ENCODE measurements around the gene PRRT3.

DNA sequence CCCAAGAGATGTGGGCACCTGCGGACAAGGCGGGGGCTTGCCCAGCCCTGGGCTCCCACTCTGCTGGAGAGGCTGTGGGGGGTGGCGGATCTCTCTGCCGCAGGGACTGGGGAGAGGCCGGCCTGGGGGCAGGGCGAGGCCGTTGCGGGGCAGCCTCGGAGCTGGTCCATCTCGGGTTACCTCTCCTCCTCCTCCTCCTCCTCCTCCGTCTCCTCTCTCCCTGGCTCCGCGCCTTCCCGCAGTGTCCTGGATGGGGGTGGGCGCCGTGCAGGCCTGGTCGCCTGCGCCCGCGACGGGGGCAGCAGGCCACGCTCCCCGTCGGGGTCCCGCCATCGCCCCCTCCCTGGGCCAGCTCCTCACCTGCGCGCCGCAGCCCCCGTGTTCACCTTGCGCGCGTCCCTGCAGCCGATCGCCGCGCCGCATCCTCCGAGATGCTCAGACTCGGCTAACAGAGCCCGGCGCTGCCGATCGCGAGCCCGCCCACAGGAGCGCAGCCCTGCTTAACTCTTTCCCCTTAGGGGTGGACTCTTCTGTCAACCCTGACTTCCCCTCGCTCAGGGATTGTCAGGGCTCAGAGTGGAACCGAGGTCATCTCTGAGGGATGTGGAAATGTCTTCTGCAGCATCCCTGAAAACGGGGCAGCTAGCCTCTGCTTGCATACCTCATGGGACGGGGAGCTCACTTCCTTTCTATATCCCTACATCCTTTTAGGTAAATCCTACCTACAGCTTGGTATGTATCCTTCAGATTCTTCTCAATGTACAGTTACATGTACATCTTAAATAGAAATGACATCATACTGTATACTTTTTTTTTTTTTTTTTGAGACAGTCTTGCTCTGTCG, at the start of gene PRRT3:
- TF ChIP-seq ARNT (IDR thresholded peaks at IDR 0.05) (no peak), ZNF384 (IDR thresholded peaks at IDR 0.05) (peak; percentile 54), LEF1 (IDR thresholded peaks at IDR 0.05; ENCODE audit: borderline replicate concordance) (no peak), SP1 (IDR thresholded peaks at IDR 0.05) (no peak), BHLHE40 (IDR thresholded peaks at IDR 0.05; ENCODE audit: borderline replicate concordance) (no peak)

Data from HEK293T (cell line).